Omental fat pad (tissue), 4 donors: ENCODE measurements around the gene DHRS7. TPM values are rescaled to one million over a fixed set of nuclear protein-coding genes. Genes with fewer than 3 reads are reported as not detected.

Source experiments
- ATAC-seq: fragments of 150-250 bp; one replicate; pipeline ENCODE4 v1.9.1; 2016; ENCODE audit warnings: mild to moderate bottlenecking, moderate library complexity; ENCODE audit not compliant: low FRiP score
- DNase-seq: peaks from one replicate; pipeline ENCODE4 v3.0.0-alpha.2; 2019; ENCODE audit warnings: low spot score
- total RNA-seq, 4 donors: library from RNA; depleted of rRNA; stranded (reverse); fragments of >200 nt; gene quantifications; one replicate each; pipeline ENCODE4 v1.1.0, GENCODE V29; 2016
- TF ChIP-seq, protein P1 (sequence below), 3 donors: fragments of 450-650 bp; IDR thresholded peaks; one replicate each; pipeline ENCODE4 v1.5.1; 2016 to 2017; ENCODE audit warnings: antibody characterized with exemption in 3 of 3, mild to moderate bottlenecking in 3 of 3, moderate library complexity in 2 of 3

DHRS7 gene
- total RNA-seq, 4 donors from 2014 or later: 56.0 to 82.9 (median 68.4) TPM

DNA sequence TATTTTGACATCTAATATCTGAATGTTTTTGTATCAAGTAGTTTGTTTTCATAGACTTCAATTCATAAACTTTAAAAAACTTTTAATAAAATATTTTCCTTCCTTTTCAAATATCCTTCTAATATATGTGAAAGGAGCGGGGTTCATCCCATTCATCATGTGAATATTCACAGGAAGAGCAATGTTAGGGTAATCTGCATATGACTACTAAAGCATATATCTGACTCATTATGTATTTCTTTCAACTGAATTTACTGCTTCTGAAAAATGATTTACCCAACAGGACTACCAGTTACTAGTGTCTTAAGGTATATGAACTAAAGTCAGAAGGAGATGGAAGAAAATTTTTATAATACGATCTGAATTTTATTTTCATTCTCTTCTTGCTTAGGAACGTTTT is 30.5 kb downstream of the DHRS7 start:
- ATAC-seq (no peak), DNase-seq (no peak)
- TF ChIP-seq, protein P1, sequence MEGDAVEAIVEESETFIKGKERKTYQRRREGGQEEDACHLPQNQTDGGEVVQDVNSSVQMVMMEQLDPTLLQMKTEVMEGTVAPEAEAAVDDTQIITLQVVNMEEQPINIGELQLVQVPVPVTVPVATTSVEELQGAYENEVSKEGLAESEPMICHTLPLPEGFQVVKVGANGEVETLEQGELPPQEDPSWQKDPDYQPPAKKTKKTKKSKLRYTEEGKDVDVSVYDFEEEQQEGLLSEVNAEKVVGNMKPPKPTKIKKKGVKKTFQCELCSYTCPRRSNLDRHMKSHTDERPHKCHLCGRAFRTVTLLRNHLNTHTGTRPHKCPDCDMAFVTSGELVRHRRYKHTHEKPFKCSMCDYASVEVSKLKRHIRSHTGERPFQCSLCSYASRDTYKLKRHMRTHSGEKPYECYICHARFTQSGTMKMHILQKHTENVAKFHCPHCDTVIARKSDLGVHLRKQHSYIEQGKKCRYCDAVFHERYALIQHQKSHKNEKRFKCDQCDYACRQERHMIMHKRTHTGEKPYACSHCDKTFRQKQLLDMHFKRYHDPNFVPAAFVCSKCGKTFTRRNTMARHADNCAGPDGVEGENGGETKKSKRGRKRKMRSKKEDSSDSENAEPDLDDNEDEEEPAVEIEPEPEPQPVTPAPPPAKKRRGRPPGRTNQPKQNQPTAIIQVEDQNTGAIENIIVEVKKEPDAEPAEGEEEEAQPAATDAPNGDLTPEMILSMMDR (IDR thresholded peaks at IDR 0.05): no peak

GRCh38 chr14:60133487-60133886 is 31.7 kb downstream of the DHRS7 start:
- ATAC-seq (no peak), DNase-seq (no peak)
- TF ChIP-seq, protein P1 (IDR thresholded peaks at IDR 0.05): no peak

DNA sequence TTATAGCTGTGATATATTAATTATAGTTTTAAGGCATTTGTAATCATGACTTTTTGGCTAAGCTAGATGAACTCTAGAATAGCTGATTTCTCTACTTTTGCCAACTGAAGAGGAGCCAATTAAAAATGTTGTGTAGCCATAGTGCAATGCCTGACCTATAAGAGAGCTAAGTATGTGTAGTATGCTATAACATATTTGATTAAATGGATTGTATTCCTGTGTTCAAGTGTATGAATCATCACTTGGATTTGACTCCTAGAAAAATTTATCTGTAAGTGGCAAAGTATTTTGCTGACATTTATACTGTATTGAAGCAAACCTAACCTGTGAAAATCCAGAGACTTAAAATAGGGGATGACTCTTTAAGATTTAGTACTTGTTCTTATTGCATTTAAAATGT is 39.3 kb downstream of the DHRS7 start:
- ATAC-seq: no peak
- DNase-seq: no peak
- TF ChIP-seq, protein P1 (IDR thresholded peaks at IDR 0.05): no peak

DNA sequence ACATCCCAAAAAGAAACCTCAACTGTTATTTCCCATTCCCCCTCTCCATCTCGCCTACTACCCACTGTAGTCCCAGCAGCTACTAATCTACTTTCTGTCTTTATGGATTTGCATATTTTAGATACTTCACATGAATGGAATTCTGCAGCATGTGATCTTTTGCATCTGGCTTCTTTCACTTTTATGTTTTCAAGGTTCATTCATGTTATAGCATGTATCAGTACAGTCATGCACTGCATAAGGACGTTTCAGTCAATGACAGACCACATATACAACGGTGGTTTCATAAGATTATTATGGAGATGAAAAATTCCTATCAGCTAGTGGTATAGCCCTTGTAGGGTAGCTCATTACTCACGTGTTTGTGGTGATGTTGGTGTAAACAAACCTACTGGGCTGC is 49.0 kb downstream of the DHRS7 start:
- DNase-seq (no peak), ATAC-seq (no peak)
- TF ChIP-seq, protein P1 (IDR thresholded peaks at IDR 0.05): no peak

- no peak for DNase-seq
- no peak for ATAC-seq
- TF ChIP-seq, protein P1 (IDR thresholded peaks at IDR 0.05): no peak
Measured at GRCh38 chr14:60114881-60115280, 50.3 kb downstream of the DHRS7 start.

GRCh38 chr14:60111732-60112131 is 53.5 kb downstream of the DHRS7 start:
- TF ChIP-seq, protein P1 (IDR thresholded peaks at IDR 0.05): no peak
- ATAC-seq: no peak
- DNase-seq: no peak

GRCh38 chr14:60107477-60107876 is 57.7 kb downstream of the DHRS7 start:
- ATAC-seq (no peak), DNase-seq (no peak)
- TF ChIP-seq, protein P1 (IDR thresholded peaks at IDR 0.05): no peak
